Measurements from ENCODE around the gene UBTD1.
A peak's percentile ranks its signal among the peaks of the same experiment; 100 is the strongest.

DNA sequence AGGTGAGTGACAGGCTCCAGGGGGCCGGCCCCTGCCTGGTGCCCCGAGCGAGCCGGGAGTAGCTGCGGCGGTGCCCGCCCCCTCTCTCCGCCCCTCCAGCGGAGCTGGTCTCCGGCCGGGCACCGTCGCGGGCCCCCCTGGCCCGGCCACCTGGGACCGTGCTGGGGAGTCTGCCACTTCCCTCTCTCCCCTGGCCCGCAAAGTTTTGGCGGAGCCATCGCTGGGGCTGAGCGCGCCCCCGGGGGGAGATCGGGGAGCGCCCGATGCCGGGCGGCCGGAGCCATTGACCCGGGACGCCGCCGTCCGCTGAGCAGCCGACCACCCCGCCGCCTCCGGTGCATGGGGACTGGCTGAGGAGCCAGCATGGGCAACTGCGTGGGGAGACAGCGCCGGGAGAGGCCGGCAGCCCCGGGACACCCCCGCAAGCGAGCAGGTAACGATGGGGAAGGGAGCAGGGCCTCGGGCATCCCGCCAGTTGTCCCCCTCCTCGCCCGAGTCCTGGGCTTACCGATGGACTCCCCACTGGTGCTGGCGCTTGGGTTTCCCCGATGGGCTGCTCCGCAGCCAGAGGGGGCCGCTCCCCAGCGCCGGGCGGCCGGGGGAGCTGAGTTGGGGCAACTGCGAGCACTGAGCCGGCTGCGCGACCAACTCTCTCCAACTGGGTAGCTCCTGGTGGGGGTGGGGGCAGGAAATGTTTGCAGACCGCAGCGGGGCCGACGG is at the start of gene UBTD1:
- TF ChIP-seq POLR2A (IDR thresholded peaks at IDR 0.05) (peak; percentile 81), POLR2AphosphoS5 (IDR thresholded peaks at IDR 0.05) (no peak)
- TF ChIP-seq, protein P1, sequence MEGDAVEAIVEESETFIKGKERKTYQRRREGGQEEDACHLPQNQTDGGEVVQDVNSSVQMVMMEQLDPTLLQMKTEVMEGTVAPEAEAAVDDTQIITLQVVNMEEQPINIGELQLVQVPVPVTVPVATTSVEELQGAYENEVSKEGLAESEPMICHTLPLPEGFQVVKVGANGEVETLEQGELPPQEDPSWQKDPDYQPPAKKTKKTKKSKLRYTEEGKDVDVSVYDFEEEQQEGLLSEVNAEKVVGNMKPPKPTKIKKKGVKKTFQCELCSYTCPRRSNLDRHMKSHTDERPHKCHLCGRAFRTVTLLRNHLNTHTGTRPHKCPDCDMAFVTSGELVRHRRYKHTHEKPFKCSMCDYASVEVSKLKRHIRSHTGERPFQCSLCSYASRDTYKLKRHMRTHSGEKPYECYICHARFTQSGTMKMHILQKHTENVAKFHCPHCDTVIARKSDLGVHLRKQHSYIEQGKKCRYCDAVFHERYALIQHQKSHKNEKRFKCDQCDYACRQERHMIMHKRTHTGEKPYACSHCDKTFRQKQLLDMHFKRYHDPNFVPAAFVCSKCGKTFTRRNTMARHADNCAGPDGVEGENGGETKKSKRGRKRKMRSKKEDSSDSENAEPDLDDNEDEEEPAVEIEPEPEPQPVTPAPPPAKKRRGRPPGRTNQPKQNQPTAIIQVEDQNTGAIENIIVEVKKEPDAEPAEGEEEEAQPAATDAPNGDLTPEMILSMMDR (IDR thresholded peaks at IDR 0.05) = peak in 1 of 4 experiments; percentile 8
